Measurements from ENCODE around the gene TPGS1. TPM values are rescaled to one million over a fixed set of nuclear protein-coding genes. Genes with fewer than 3 reads are reported as not detected.

Gene TPGS1
- total and polyA plus RNA-seq, 2 of the 8 experiments (the other 6 are each of a cell fraction or from before 2014, with no cell fraction given): 9.1 to 10.6 TPM

GRCh38 chr19:513368-514165, 6.3 kb downstream of the TPGS1 start:
- Histone ChIP-seq H3K27me3 (replicated peaks in 1 of 4; ENCODE audit: control insufficient read depth in 3 of 4, extremely low read depth in 1 of 4, insufficient read depth in 3 of 4, low read length in 3 of 4) (no peaks in the 10 kb centered on the region), H3K9me3 (ENCODE audit: insufficient read depth in 2 of 2, low read depth in 1 of 2, low read length in 1 of 2) (no peaks in the 10 kb centered on the region; a peak in 2 of 4 replicates), H3K4ac (replicated peaks; ENCODE audit: insufficient read length, low read depth, low read length) (no peak overlapping the region), H2BK15ac (ENCODE audit: low read length) (no peak overlapping the region), H4K8ac (ENCODE audit: extremely low read depth, insufficient read depth, low read length) (no peak overlapping the region), H3K9ac (replicated peaks in 1 of 4; ENCODE audit: extremely low read depth in 1 of 4, low read depth in 3 of 4, low read length in 3 of 4) (no peak overlapping the region), H2BK20ac (ENCODE audit: low read length) (no peak overlapping the region), H3K56ac (replicated peaks; ENCODE audit: insufficient read length, low read depth, low read length) (no peak overlapping the region), H3K4me3 (ENCODE audit: extremely low read depth in 1 of 4, insufficient read depth in 2 of 4, low read depth in 3 of 4, low read length in 4 of 4) (no peak overlapping the region), H2AFZ (ENCODE audit: low read length) (no peak overlapping the region), H4K91ac (replicated peaks; ENCODE audit: insufficient read length, low read length) (no peak overlapping the region), H3K79me2 (ENCODE audit: control insufficient read depth in 1 of 2, insufficient read depth in 2 of 2, low read length in 2 of 2) (no peaks in the 10 kb centered on the region), H4K5ac (ENCODE audit: insufficient read length, low read depth, low read length) (no peak overlapping the region), H3K36me3 (ENCODE audit: control insufficient read depth in 2 of 4, insufficient read depth in 4 of 4, low read length in 3 of 4) (peaks cover 0 to 6% (median 3%) of the 10 kb centered on the region in 4 experiments; a peak in 3 of 8 replicates), H3K4me2 (ENCODE audit: insufficient read depth in 1 of 2, low read depth in 2 of 2, low read length in 2 of 2) (no peak overlapping the region), H3K79me1 (ENCODE audit: low read depth, low read length) (peaks cover 5% of the 10 kb centered on the region; the same call in 1 of the 2 replicates), H3K18ac (ENCODE audit: extremely low read depth, low read length) (no peak overlapping the region), H2BK120ac (replicated peaks; ENCODE audit: low read depth, low read length) (no peak overlapping the region), H3K27ac (ENCODE audit: low read depth, low read length) (no peak overlapping the region), H2BK5ac (ENCODE audit: low read depth, low read length) (no peak overlapping the region), H2AK5ac (ENCODE audit: low read depth, low read length) (no peak overlapping the region), H3K23me2 (ENCODE audit: low read depth, low read length) (peaks cover 1% of the 10 kb centered on the region; the same call in 1 of the 2 replicates), H3K23ac (ENCODE audit: insufficient read length) (no peak overlapping the region), H3K14ac (ENCODE audit: insufficient read length) (no peak overlapping the region), H3K4me1 (replicated peaks in 1 of 4; ENCODE audit: control insufficient read depth in 3 of 4, insufficient read depth in 4 of 4, low read length in 3 of 4) (peaks cover 0 to 10% (median 8%) of the 10 kb centered on the region in 4 experiments; a peak in 5 of 7 replicates), H4K20me1 (replicated peaks in 1 of 2; ENCODE audit: control insufficient read depth in 1 of 2, insufficient read depth in 2 of 2, low read length in 2 of 2) (peaks cover 0 to 12% of the 10 kb centered on the region in 2 experiments), H2BK12ac (ENCODE audit: low read depth, low read length) (no peak overlapping the region)
- WGBS, 2 experiments (ENCODE audit: extremely low coverage in 1 of 2, insufficient coverage in 1 of 2, insufficient read length in 1 of 2, insufficient replicate concordance in 2 of 2, low coverage in 1 of 2, low lambda C conversion rate in 2 of 2, missing lambda C conversion rate in 1 of 2): 94% methylated on average over 10 of the region's 10 CpGs; no CpG with 5 or more reads in 1 of the 2 experiments
- no peak for TF ChIP-seq CTCF (IDR thresholded peaks at IDR 0.05; ENCODE audit: control extremely low read depth in 1 of 3, insufficient read depth in 1 of 3, low read depth in 1 of 3, low read length in 3 of 3)
- TF ChIP-seq KDM1A (IDR thresholded peaks at IDR 0.05; ENCODE audit: borderline replicate concordance, low read length): peak; percentile 61; the same call in 1 of the 2 replicates
- FAIRE-seq: no peak
- no peak for DNase-seq (ENCODE audit: low read depth in 1 of 2, low spot score in 2 of 2)
- ChIA-PET POLR2A (ENCODE audit: partially characterized antibody) (interaction anchor here (0.9 kb wide), 1 partner anchor 56 kb away, joined by 4 read pairs; no protein-coding TSS in a partner anchor), CTCF (ENCODE audit: partially characterized antibody) (no interaction called here)
